ENCODE data around the gene PGP. TPM values are rescaled to one million over a fixed set of nuclear protein-coding genes. Genes with fewer than 3 reads are reported as not detected.

Gene PGP
- total and polyA plus RNA-seq, 3 experiments from 2014 or later = 14.7 to 30.9 (median 27.3) TPM

- Histone ChIP-seq H3K4me3 (ENCODE audit: low read length) (no peak overlapping the region), H3K27ac (ENCODE audit: low read depth, low read length) (no peak overlapping the region), H3K4me1 (ENCODE audit: insufficient read depth, low read length) (peaks cover 26% of the 10 kb centered on the region), H3K36me3 (ENCODE audit: insufficient read depth, low read length) (peaks cover 3% of the 10 kb centered on the region), H3K27me3 (ENCODE audit: insufficient read depth, low read length, poor library complexity, severe bottlenecking) (no peaks in the 10 kb centered on the region), H3K9me3 (ENCODE audit: low read length) (no peaks in the 10 kb centered on the region)
- Mint-ChIP-seq H3K27me3 (no peaks in the 10 kb centered on the region), H3K36me3 (peaks cover 0 to 46% (median 4%) of the 10 kb centered on the region in 3 donors), H3K27ac (peak overlapping the region in 1 of 8 donors; percentile 21), H3K4me1 (peaks cover 21 to 43% (median 29%) of the 10 kb centered on the region in 3 donors), H3K4me3 (no peak overlapping the region), H3K9me3 (no peaks in the 10 kb centered on the region)
- ChIA-PET POLR2A (no interaction called here), CTCF (no interaction called here)
- DNase-seq = no peak
These were observed 4.7 kb downstream of the PGP start for GRCh38 chr16:2210009-2210332.

- peaks cover 0 to 46% (median 4%) of the 10 kb centered on the region in 3 donors for H3K36me3 Mint-ChIP-seq
- Histone ChIP-seq H3K9me3 (ENCODE audit: low read length) (no peaks in the 10 kb centered on the region), H3K27ac (ENCODE audit: low read depth, low read length) (no peak overlapping the region), H3K36me3 (ENCODE audit: insufficient read depth, low read length) (peaks cover 3% of the 10 kb centered on the region), H3K4me3 (ENCODE audit: low read length) (no peak overlapping the region), H3K27me3 (ENCODE audit: insufficient read depth, low read length, poor library complexity, severe bottlenecking) (no peaks in the 10 kb centered on the region), H3K4me1 (ENCODE audit: insufficient read depth, low read length) (peaks cover 31% of the 10 kb centered on the region)
- H3K4me3 Mint-ChIP-seq = no peak overlapping the region
- no peak overlapping the region for H3K27ac Mint-ChIP-seq
- CTCF ChIA-PET = no interaction called here
- no peaks in the 10 kb centered on the region for H3K9me3 Mint-ChIP-seq
- POLR2A ChIA-PET = no interaction called here
- no peaks in the 10 kb centered on the region for H3K27me3 Mint-ChIP-seq
- no peak for DNase-seq
- peaks cover 24 to 47% (median 32%) of the 10 kb centered on the region in 3 donors for H3K4me1 Mint-ChIP-seq
These were observed 5.2 kb downstream of the PGP start for GRCh38 chr16:2209258-2210008.

GRCh38 chr16:2208772-2209171 is 5.9 kb downstream of the PGP start:
- H3K27me3 Mint-ChIP-seq = no peaks in the 10 kb centered on the region
- H3K27ac ChIP-seq (ENCODE audit: low read depth, low read length) = no peak overlapping the region
- peaks cover 0 to 46% (median 4%) of the 10 kb centered on the region in 3 donors for H3K36me3 Mint-ChIP-seq
- H3K9me3 ChIP-seq (ENCODE audit: low read length) = no peaks in the 10 kb centered on the region
- peaks cover 31% of the 10 kb centered on the region for H3K4me1 ChIP-seq (ENCODE audit: insufficient read depth, low read length)
- H3K36me3 ChIP-seq (ENCODE audit: insufficient read depth, low read length) = peaks cover 3% of the 10 kb centered on the region
- no peak overlapping the region for H3K4me3 Mint-ChIP-seq
- H3K4me3 ChIP-seq (ENCODE audit: low read length) = no peak overlapping the region
- CTCF ChIA-PET = no interaction called here
- POLR2A ChIA-PET = no interaction called here
- H3K9me3 Mint-ChIP-seq = no peaks in the 10 kb centered on the region
- peaks cover 26 to 48% (median 34%) of the 10 kb centered on the region in 3 donors for H3K4me1 Mint-ChIP-seq
- no peak for DNase-seq
- H3K27me3 ChIP-seq (ENCODE audit: insufficient read depth, low read length, poor library complexity, severe bottlenecking) = no peaks in the 10 kb centered on the region
- no peak overlapping the region for H3K27ac Mint-ChIP-seq

GRCh38 chr16:2208308-2208707 is 6.3 kb downstream of the PGP start:
- Histone ChIP-seq H3K4me3 (ENCODE audit: low read length) (no peak overlapping the region), H3K27ac (ENCODE audit: low read depth, low read length) (no peak overlapping the region), H3K9me3 (ENCODE audit: low read length) (no peaks in the 10 kb centered on the region), H3K36me3 (ENCODE audit: insufficient read depth, low read length) (peaks cover 3% of the 10 kb centered on the region), H3K27me3 (ENCODE audit: insufficient read depth, low read length, poor library complexity, severe bottlenecking) (no peaks in the 10 kb centered on the region), H3K4me1 (ENCODE audit: insufficient read depth, low read length) (peaks cover 27% of the 10 kb centered on the region)
- Mint-ChIP-seq H3K36me3 (peaks cover 0 to 43% (median 4%) of the 10 kb centered on the region in 3 donors), H3K4me3 (no peak overlapping the region), H3K27ac (no peak overlapping the region), H3K4me1 (peaks cover 24 to 46% (median 29%) of the 10 kb centered on the region in 3 donors), H3K27me3 (no peaks in the 10 kb centered on the region), H3K9me3 (no peaks in the 10 kb centered on the region)
- ChIA-PET CTCF (no interaction called here), POLR2A (no interaction called here)
- DNase-seq = no peak

GRCh38 chr16:2207872-2208271 is 6.8 kb downstream of the PGP start:
- DNase-seq = no peak
- Histone ChIP-seq H3K4me3 (ENCODE audit: low read length) (no peak overlapping the region), H3K27me3 (ENCODE audit: insufficient read depth, low read length, poor library complexity, severe bottlenecking) (no peaks in the 10 kb centered on the region), H3K9me3 (ENCODE audit: low read length) (no peaks in the 10 kb centered on the region), H3K36me3 (ENCODE audit: insufficient read depth, low read length) (peaks cover 3% of the 10 kb centered on the region), H3K27ac (ENCODE audit: low read depth, low read length) (no peak overlapping the region), H3K4me1 (ENCODE audit: insufficient read depth, low read length) (peaks cover 22% of the 10 kb centered on the region)
- Mint-ChIP-seq H3K4me1 (peaks cover 19 to 42% (median 25%) of the 10 kb centered on the region in 3 donors), H3K27me3 (no peaks in the 10 kb centered on the region), H3K36me3 (peaks cover 0 to 40% (median 4%) of the 10 kb centered on the region in 3 donors), H3K9me3 (no peaks in the 10 kb centered on the region), H3K4me3 (peak overlapping the region in 4 of 7 donors; percentile 46 to 89 (median 55)), H3K27ac (peak overlapping the region in 3 of 8 donors; percentile 38 to 69 (median 61))
- ChIA-PET POLR2A (no interaction called here), CTCF (no interaction called here)

- ChIA-PET POLR2A (interaction anchor here (0.6 to 2.5 kb wide), 3 partner anchors 8 to 876 kb away, joined by 3 to 20 read pairs (median 5); partner anchors contain the start of gene PGP), CTCF (interaction anchor here (1.1 to 3.9 kb wide), 2 partner anchors 13 to 52 kb away, joined by 5 to 17 read pairs; no protein-coding TSS in a partner anchor)
- DNase-seq = no peak
- Histone ChIP-seq H3K4me1 (ENCODE audit: insufficient read depth, low read length) (peaks cover 17% of the 10 kb centered on the region), H3K36me3 (ENCODE audit: insufficient read depth, low read length) (peaks cover 3% of the 10 kb centered on the region), H3K27ac (ENCODE audit: low read depth, low read length) (no peak overlapping the region), H3K9me3 (ENCODE audit: low read length) (no peaks in the 10 kb centered on the region), H3K4me3 (ENCODE audit: low read length) (no peak overlapping the region), H3K27me3 (ENCODE audit: insufficient read depth, low read length, poor library complexity, severe bottlenecking) (no peaks in the 10 kb centered on the region)
- H3K4me1 Mint-ChIP-seq = peaks cover 14 to 34% (median 21%) of the 10 kb centered on the region in 3 donors
- peaks cover 0 to 33% (median 4%) of the 10 kb centered on the region in 3 donors for H3K36me3 Mint-ChIP-seq
- no peaks in the 10 kb centered on the region for H3K9me3 Mint-ChIP-seq
- H3K27me3 Mint-ChIP-seq = no peaks in the 10 kb centered on the region
- H3K4me3 Mint-ChIP-seq = peak overlapping the region; percentile 32 to 95 (median 74)
- peak overlapping the region in 3 of 8 donors; percentile 21 to 90 (median 22) for H3K27ac Mint-ChIP-seq
These were observed 7.7 kb downstream of the PGP start for GRCh38 chr16:2206780-2207433.

GRCh38 chr16:2206420-2206779 is 8.2 kb downstream of the PGP start:
- Histone ChIP-seq H3K27ac (ENCODE audit: low read depth, low read length) (peak overlapping the region; percentile 81), H3K4me1 (ENCODE audit: insufficient read depth, low read length) (peaks cover 17% of the 10 kb centered on the region), H3K9me3 (ENCODE audit: low read length) (no peaks in the 10 kb centered on the region), H3K27me3 (ENCODE audit: insufficient read depth, low read length, poor library complexity, severe bottlenecking) (no peaks in the 10 kb centered on the region), H3K36me3 (ENCODE audit: insufficient read depth, low read length) (peaks cover 3% of the 10 kb centered on the region), H3K4me3 (ENCODE audit: low read length) (peak overlapping the region; percentile 84)
- ChIA-PET POLR2A (interaction anchor here (0.6 to 2.5 kb wide), 4 partner anchors 8 to 876 kb away, joined by 3 to 20 read pairs (median 4); partner anchors contain the start of gene PGP), CTCF (interaction anchor here (0.6 to 3.9 kb wide), 4 partner anchors 12 to 140 kb away, joined by 4 to 17 read pairs (median 4); partner anchors contain the start of gene ECI1)
- H3K9me3 Mint-ChIP-seq = no peaks in the 10 kb centered on the region
- peak overlapping the region in 6 of 8 donors; percentile 22 to 90 (median 80) for H3K27ac Mint-ChIP-seq
- no peak for DNase-seq
- no peaks in the 10 kb centered on the region for H3K27me3 Mint-ChIP-seq
- peak overlapping the region; percentile 70 to 95 (median 82) for H3K4me3 Mint-ChIP-seq
- peaks cover 0 to 30% (median 4%) of the 10 kb centered on the region in 3 donors for H3K36me3 Mint-ChIP-seq
- H3K4me1 Mint-ChIP-seq = peaks cover 14 to 32% (median 21%) of the 10 kb centered on the region in 3 donors

- peaks cover 17% of the 10 kb centered on the region for H3K4me1 ChIP-seq (ENCODE audit: insufficient read depth, low read length)
- CTCF ChIA-PET = interaction anchor here (0.6 to 3.9 kb wide), 5 partner anchors 9 to 141 kb away, joined by 3 to 17 read pairs (median 4); partner anchors contain the start of genes ECI1 and PGP
- H3K27ac ChIP-seq (ENCODE audit: low read depth, low read length) = peak overlapping the region; percentile 81
- H3K27me3 ChIP-seq (ENCODE audit: insufficient read depth, low read length, poor library complexity, severe bottlenecking) = no peaks in the 10 kb centered on the region
- Mint-ChIP-seq H3K27me3 (no peaks in the 10 kb centered on the region), H3K27ac (peak overlapping the region; percentile 46 to 90 (median 78)), H3K4me3 (peak overlapping the region; percentile 70 to 95 (median 82)), H3K36me3 (peaks cover 0 to 30% (median 4%) of the 10 kb centered on the region in 3 donors), H3K4me1 (peaks cover 14 to 32% (median 21%) of the 10 kb centered on the region in 3 donors), H3K9me3 (no peaks in the 10 kb centered on the region)
- no peak for DNase-seq
- POLR2A ChIA-PET = interaction anchor here (0.7 to 2.5 kb wide), 4 partner anchors 9 to 241 kb away, joined by 3 to 20 read pairs (median 3); partner anchors contain the start of genes PGP and RPS2
- no peaks in the 10 kb centered on the region for H3K9me3 ChIP-seq (ENCODE audit: low read length)
- peaks cover 3% of the 10 kb centered on the region for H3K36me3 ChIP-seq (ENCODE audit: insufficient read depth, low read length)
- H3K4me3 ChIP-seq (ENCODE audit: low read length) = peak overlapping the region; percentile 84
These were observed 8.7 kb downstream of the PGP start for GRCh38 chr16:2205967-2206313.

All from CD8-positive, alpha-beta memory T cell (primary cell).